IPS-11a (cell line): ENCODE measurements around the gene AMBRA1.

Source experiments
- H3K4me3 ChIP-seq: one replicate; pipeline ENCODE4 v1.5.1; 2013; ENCODE audit warnings: low read depth, low read length, control low read depth

The AMBRA1 gene, protein sequence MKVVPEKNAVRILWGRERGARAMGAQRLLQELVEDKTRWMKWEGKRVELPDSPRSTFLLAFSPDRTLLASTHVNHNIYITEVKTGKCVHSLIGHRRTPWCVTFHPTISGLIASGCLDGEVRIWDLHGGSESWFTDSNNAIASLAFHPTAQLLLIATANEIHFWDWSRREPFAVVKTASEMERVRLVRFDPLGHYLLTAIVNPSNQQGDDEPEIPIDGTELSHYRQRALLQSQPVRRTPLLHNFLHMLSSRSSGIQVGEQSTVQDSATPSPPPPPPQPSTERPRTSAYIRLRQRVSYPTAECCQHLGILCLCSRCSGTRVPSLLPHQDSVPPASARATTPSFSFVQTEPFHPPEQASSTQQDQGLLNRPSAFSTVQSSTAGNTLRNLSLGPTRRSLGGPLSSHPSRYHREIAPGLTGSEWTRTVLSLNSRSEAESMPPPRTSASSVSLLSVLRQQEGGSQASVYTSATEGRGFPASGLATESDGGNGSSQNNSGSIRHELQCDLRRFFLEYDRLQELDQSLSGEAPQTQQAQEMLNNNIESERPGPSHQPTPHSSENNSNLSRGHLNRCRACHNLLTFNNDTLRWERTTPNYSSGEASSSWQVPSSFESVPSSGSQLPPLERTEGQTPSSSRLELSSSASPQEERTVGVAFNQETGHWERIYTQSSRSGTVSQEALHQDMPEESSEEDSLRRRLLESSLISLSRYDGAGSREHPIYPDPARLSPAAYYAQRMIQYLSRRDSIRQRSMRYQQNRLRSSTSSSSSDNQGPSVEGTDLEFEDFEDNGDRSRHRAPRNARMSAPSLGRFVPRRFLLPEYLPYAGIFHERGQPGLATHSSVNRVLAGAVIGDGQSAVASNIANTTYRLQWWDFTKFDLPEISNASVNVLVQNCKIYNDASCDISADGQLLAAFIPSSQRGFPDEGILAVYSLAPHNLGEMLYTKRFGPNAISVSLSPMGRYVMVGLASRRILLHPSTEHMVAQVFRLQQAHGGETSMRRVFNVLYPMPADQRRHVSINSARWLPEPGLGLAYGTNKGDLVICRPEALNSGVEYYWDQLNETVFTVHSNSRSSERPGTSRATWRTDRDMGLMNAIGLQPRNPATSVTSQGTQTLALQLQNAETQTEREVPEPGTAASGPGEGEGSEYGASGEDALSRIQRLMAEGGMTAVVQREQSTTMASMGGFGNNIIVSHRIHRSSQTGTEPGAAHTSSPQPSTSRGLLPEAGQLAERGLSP (N-terminal part only)

DNA sequence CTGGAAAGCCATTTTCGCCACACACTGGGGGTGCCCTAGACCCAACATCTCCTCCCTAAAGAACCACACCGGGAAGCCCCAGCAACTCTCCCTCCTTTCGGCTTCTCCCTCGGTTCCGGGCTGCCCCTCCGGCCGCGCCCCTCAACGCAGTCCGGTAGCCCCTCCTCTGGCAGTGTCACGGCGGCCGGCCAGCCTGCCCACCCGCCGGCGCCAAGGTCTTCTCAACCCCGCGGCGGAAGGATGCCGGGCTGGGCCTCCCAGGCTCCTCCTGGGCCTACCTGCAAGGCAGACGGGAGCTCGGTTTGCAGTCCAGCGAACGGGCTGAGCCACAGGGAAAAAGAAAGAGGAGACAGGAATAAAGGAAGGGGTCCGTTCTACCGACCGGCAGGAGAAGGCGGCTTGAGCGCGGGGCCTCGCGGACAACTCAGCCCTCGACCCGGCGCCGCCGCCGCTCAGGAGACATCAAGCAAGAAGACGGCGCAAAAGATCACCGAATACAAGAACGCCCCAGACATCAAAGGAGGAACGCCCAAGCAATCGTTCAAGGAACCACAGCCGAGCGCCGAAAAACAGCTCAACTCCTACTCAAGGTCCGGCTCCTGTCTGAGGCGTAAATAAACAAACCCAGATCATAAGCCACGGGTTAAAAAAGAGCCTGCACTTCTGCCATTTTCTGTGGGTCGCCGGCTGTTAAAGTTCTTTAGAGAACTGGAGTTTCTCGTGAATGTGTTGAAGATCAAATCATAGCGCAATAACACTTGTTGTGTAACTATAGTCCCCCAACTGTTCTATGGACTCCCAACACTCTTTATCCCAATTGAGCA is at the start of gene AMBRA1:
TSS of gene AMBRA1 (minus strand) at position 474 of the 824 bp plus-strand sequence. CDS start 45,643 bp downstream, outside the sequence.
- H3K4me3 ChIP-seq, result peak within 1 kb of the TSS; percentile 93

DNA sequence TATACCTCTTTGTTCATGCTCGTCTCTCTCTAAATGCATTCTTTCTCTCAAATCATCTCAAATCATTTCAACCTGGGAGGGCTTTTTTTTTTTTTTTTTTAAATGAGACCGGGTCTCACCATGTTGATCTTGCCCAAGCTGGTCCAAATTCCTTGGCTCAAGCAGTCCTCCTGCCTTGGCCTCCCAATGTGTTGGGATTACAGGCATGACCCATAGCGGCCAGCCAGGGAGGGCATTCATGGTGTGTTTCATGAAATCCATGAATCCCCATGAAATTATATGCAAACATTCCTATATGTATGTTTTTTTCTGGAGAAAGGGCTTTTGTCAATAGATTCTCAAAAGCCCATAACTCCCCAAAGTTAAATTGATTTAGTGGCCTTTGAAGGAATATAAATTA is 49.7 kb upstream of the AMBRA1 start:
- no peak overlapping the region for H3K4me3 ChIP-seq

DNA sequence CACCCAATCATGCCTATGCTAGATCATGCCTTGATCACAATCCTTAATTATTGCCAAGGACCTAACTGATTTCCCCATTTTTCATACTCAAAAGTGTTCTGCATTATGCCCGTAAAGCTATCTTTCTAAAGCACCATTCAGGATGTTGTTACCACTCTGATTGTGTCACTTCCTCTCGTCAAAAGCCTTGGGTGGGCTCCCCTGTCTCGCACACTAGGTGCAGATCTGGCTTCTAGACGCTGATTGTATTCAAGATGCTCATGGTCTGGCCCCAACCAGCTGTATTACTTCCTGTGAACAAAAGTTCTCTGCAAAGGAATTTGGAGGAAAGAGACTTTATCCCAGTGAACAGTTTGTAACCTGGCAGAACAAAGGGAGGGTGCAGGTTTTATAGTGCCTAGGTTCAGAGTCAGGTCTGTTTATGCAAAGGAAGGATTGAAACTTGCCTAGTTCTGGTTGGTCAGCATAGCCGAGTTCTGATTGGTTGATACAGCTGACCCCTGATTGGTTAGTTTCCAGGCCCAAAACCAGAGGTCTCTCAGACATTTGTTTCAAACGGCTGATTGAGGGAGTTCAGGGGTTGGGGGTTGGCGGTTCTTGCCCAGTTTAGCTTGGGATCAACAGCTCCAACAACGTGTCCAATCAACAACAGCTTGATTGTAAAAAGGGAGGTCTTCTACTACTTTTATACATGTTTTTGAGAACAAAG is 49.0 kb upstream of the AMBRA1 start:
- H3K4me3 ChIP-seq, result no peak overlapping the region

DNA sequence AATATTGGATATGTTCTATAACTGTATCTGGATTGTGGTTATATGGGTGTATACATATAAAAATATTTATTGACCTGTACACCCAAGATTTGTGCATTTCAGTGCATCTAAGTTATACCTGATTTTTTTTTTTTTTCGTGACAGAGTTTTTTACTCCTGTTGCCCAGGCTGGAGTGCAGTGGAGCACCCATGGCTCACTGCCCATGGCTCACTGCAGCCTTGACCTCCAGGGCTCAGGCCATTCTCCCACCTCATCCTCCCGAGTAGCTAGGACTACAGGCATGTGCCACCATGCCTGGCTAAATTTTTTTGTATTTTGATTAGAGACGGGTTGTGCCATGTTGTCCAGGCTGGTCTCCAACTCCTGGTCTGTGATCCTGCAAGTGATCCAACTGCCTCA is 47.8 kb upstream of the AMBRA1 start:
- no peak overlapping the region for H3K4me3 ChIP-seq

DNA sequence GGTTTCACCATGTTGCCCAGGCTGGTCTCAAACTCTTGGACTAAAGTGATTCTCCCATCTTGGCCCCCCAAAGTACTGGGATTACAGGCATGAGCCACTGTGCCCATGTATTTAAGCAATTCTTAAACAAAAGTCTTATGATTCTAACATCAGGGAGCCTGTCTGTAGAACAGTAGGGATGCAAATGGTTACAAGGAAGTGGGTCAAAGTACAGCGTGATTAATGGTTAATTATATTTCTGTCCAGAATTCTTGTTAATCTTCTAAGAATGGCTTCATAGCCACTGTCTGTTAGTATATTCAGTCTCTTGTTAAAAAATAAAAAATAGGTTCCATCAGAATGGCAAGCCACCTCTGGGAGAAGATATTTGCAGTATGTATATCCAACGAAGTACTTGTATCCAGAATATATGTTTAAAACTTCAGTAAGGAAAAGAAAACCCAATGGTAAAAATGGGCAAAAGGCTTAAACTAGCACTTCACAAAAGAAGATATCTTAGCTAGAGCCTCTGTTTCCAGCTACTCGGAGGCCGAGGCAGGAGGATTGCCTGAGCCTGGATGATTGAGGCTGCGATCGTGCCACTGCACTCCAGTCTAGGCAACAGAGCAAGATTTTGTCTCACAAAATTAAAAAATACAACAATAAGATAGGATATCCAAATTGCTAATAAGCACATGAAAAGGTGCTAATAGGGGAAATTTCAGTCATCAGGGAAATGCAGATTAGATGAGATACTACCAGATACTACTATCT is 46.4 kb upstream of the AMBRA1 start:
- H3K4me3 ChIP-seq, result no peak overlapping the region

DNA sequence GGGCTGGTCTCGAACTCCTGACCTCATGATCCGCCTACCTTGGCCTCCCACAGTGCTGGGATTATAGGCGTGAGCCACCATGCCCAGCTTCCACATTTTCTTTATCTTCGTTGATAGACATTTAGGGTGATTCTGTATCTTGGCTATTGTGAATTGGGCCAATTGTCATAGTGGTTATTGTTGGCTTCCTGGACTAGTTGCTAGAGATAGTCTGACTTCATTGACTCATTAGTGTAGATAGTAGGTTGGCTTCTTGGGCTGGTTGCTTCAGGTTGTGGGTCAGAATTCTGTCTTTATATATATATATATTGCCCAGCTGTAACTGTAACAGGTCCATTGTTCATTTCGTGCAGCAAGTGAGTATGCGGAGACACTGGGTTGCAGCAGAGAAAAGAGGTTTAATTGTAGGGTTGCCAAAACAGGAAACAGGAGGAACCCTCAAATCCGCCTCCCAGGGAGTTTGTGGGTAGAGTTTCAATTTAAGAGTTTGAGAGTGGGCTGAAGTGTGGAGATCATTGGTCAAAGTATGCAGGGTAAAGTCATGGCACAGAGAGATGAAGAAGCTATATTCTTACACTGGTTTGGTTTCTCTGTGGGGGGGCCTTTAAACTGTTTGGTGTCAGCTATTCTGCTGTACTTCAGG is 45.5 kb upstream of the AMBRA1 start:
- H3K4me3 ChIP-seq, result no peak overlapping the region

DNA sequence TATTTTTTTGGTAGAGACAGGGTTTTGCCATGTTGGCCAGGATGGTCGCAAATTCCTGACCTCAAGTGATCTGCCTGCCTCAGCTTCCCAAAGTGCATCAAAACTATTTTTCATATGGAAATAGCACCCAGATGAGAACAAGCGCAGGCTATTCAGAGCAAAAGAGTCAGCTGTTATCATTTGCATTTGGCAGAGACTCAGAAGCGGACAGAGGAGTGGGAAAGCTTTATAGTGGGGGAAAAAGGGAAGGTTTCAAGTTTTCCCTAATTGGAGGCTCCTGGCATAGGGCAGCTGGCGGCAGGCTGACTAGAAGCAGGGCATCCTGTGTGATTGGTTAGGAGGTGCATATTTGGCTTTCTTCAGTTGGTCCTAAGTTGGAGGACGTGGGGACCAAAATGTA is 43.7 kb upstream of the AMBRA1 start:
- no peak overlapping the region for H3K4me3 ChIP-seq

DNA sequence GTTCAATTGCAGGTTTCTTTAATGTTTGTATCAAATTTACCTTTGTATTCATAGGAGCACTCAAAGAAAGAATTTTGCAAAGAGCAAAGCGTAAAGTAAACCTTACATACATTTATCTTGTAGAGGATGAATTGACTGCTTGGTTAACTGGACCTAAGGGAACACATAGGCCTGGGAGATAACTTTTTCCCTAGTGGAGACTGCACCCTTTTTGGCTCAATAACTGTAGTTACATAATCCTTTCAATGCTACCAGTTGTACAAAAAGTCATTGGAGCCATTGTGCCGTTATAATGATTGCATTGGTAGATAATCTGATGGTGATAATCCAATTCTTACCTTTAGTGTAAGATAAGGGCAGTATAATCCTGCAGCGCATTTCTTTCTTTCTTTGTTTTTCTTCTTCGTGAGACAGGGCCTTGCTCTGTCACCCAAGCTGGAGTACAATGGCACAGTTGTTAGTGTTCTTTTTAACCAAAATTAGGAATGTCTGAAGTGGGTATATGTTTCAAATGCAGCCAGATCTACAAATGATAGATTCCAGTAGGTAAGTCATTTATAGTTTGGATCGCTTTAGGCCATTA is 41.8 kb upstream of the AMBRA1 start:
- H3K4me3 ChIP-seq, result no peak overlapping the region

DNA sequence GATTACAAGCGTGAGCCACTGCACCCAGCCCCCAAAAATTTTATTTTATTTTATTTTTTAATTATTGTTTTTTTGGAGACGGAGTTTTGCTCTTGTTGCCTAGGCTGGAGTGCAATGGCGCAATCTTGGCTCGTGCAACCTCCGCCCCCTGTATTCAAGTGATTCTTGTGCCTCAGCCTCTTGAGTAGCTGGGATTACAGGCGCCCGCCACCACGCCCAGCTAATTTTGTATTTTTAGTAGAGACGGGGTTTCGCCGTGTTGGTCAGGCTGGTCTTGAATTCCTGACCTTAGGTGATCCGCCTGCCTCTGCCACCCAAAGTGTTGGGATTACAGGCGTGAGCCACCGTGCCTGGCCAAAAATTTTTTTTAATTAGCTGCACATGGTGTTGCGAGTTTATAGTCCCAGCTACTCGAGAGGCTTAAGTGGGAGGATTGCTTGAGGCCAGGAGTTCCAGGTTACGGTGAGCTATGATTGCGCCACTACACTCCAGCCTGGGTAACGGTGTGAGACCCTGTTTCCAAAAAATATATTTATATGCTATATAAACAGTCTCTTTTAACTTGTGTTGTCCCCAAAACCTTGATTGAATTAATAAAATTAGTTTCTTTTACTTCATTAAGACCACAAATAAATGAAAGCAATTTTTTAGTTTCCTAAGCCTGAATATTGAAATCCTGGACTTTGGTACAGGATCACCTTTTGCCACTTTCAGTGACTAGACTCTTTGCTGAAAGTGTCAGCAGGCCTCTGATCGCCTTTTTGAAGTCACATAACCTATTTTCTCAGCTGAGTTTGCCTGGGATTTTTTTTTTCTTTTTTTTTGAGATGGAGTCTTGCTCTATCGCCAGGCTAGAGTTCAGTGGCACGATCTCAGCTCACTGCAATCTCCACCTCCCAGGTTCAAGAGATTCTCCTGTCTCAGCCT is 39.7 kb upstream of the AMBRA1 start:
- H3K4me3 ChIP-seq, result no peak overlapping the region

DNA sequence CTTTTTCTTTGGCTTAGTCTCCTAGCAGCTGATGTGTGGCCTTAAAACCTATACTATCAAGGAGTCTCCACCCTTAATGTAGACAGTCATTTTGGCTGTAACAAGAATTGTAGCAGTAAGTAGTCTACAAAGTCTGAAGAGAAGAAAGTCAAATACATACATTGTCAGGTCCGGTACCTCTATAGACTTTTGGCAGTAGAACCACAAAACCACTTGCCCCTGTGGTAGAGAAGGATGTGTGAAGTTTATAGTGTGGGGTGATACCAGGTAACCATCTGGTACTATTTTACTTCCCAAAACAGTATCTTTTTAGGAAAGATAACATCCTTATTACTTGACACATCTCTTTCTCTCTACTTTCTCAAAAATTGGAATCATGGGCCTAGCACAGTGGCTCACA is 38.7 kb upstream of the AMBRA1 start:
- H3K4me3 ChIP-seq, result no peak overlapping the region

DNA sequence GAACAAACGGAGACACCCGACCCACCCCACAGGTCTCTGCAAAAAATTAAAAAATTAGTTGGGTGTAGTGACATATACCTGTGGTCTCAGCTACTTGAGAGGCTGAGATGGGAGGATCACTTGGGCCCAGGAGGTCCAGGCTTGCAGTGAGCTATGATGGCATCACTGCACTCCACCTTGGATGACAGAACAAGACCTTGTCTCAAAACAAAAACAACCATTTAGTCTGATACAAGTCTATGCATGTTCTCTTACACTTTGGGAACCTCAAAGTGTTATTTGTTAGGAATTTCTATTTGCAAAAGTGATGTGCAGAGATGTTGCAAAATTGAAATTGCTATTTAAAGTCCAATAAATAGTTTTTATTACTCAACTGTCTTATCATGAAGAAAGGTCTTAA is 37.9 kb upstream of the AMBRA1 start:
- H3K4me3 ChIP-seq, result no peak overlapping the region

DNA sequence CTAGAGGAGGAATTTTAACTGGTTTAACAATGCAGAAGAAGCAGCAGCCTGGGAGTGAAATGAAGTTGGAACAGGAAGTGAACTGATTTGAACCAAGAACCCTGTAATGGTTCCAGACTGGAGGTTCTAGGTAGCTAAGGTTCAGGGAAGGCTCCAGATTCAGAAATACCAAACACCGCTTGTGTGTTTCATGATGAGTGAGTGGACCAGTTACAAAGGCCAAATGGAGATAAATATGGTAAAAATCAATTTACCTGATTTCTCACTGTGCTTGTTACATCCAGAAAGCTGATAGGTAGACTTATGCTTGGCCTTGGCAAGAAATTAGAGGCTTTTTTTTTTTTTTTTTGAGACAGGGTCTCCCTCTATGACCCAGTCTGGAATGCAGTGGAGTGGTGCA is 36.4 kb upstream of the AMBRA1 start:
- H3K4me3 ChIP-seq, result no peak overlapping the region

DNA sequence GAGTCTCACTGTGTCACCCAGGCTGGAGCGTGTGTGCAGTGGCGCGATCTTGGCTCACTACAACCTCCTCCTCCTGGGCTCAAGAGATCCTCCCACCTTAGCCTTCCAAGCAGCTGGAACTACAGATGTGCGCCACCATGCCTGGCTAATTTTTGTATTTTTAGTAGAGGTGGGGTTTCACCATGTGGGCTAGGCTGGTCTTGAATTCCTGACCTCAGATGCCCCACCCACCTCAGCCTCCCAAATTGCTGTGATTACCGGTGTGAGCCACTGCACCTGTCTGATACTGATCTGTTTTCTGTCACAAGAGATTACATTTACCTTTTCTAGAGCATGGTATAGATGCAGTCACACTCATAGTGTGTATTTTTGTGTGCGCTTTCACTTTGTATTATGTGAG is 35.1 kb upstream of the AMBRA1 start:
- H3K4me3 ChIP-seq, result no peak overlapping the region

DNA sequence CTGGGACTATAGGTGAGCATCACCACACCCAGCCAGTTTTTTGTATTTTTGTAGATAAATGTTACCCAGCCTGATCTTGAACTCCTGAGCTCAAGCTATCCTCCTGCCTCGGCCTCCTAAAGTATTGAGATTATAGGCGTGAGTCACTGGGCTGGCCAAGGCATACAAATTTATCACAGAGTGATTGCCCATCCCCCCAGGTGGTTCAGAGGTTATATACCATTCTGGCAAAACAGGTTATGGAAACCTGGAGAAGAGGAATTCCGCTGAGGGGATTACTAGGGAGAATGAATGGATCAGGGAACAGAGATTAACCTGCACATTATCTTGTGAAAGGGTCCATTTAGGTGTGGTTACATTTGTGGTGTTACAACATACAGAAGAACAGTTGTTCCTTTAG is 31.6 kb upstream of the AMBRA1 start:
- H3K4me3 ChIP-seq, result no peak overlapping the region

DNA sequence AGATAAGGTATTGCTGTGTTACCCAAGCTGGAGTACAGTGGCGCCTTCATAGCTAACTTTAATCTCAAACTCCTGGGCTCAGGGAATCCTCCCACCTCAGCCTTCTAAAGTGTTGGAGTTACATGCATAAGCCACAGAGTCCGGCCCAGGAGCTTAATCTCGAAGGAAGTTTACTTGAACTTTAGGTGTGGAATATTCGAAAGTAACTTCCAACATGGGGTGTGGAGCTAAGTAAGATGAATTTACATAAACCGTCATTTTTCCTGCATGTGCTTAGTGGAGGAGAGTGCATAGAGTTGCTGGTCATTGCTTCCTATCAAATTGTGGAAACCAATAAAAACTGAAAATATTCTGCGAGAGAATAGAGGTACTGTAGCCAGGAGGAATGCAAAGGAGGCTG is 25.0 kb upstream of the AMBRA1 start:
- no peak overlapping the region for H3K4me3 ChIP-seq

DNA sequence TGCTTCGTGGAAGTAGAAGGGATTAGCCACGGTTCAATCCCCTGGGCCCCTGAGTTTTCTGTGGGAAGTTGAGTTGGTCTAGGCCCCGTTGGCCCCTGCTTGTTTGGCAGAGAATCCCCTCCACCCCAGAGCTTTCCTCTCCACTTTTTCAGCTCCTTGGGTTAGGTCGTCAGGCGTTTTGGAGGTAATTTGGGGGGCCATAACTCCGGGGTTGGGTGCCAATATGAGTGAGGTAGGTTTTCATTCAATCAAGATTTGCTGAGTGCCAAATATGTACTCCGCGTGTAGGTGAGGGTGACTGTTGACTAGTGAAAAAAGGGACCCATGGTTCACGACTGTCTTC is 24.1 kb upstream of the AMBRA1 start:
- peak overlapping the region; percentile 97 for H3K4me3 ChIP-seq
